Upper lobe of left lung (tissue), 4 donors: ENCODE results near the gene TPST1.

ENCODE experiments used
- POLR2AphosphoS5 ChIP-seq, 2 donors: sonication (generic); formaldehyde crosslinking; IDR thresholded peaks; one replicate each; pipeline ENCODE4 v1.5.1; 2017; ENCODE audit warnings: antibody characterized with exemption in 2 of 2
- TF ChIP-seq, protein P1 (sequence below), 6 experiments: fragments of 450-650 bp in 4 of 6; fragments of 200-600 bp in 2 of 6; sonication (generic) in 2 of 6; IDR thresholded peaks; one replicate each; pipeline ENCODE4 v1.5.1; 2016 to 2019; ENCODE audit warnings: antibody characterized with exemption in 6 of 6

DNA sequence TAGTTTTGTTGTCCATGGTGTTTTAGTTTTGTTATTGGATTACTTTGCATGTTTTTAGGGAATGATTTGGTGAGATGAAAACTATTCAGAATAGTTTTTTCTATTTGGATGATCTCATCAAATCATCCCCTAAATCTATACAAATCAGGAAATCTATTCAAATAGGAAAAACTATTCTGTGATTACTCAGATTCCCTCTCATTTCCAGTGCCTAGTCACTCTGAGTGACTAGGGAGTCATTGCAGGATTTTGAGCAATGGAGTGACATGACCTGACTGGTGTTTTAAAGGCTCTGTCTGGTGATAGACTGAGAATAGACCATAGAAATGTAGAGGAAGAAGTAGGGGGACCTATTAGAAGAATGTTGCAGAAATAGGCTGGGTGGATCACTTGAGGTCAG is 72.4 kb downstream of the TPST1 start:
- TF ChIP-seq, protein P1, sequence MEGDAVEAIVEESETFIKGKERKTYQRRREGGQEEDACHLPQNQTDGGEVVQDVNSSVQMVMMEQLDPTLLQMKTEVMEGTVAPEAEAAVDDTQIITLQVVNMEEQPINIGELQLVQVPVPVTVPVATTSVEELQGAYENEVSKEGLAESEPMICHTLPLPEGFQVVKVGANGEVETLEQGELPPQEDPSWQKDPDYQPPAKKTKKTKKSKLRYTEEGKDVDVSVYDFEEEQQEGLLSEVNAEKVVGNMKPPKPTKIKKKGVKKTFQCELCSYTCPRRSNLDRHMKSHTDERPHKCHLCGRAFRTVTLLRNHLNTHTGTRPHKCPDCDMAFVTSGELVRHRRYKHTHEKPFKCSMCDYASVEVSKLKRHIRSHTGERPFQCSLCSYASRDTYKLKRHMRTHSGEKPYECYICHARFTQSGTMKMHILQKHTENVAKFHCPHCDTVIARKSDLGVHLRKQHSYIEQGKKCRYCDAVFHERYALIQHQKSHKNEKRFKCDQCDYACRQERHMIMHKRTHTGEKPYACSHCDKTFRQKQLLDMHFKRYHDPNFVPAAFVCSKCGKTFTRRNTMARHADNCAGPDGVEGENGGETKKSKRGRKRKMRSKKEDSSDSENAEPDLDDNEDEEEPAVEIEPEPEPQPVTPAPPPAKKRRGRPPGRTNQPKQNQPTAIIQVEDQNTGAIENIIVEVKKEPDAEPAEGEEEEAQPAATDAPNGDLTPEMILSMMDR (IDR thresholded peaks at IDR 0.05) = no peak
- TF ChIP-seq POLR2AphosphoS5 (IDR thresholded peaks at IDR 0.05) = no peak
